Panc1 (cell line): Measurements from ENCODE around the gene KCTD4.

Experiments used
- POLR2AphosphoS5 ChIP-seq: IDR thresholded peaks from 2 replicates; pipeline ENCODE4 v1.6.1; 2012; ENCODE audit warnings: mild to moderate bottlenecking, low read depth, low read length, moderate library complexity
- SIN3A ChIP-seq: IDR thresholded peaks from 2 replicates; pipeline ENCODE4 v1.6.1; 2012; ENCODE audit warnings: low read depth, mild to moderate bottlenecking, low read length, moderate library complexity, borderline replicate concordance; ENCODE audit not compliant: insufficient read depth
- TCF7L2 ChIP-seq: IDR thresholded peaks from 2 replicates; pipeline ENCODE4 v1.6.1; 2011; ENCODE audit warnings: mild to moderate bottlenecking, low read depth, low read length, inconsistent platforms
- TF ChIP-seq, protein P1 (sequence below): fragments of 450-650 bp; IDR thresholded peaks from 2 replicates; pipeline ENCODE4 v1.5.1; 2017; ENCODE audit warnings: mild to moderate bottlenecking
- TF ChIP-seq, protein P2 (sequence below), 2 experiments: IDR thresholded peaks; 2 replicates each; pipeline ENCODE4 v1.6.1; 2011 to 2012; ENCODE audit warnings: low read depth in 2 of 2, control low read depth in 1 of 2, low read length in 1 of 2, mild to moderate bottlenecking in 1 of 2, moderate library complexity in 1 of 2; ENCODE audit not compliant: insufficient read depth in 1 of 2

DNA sequence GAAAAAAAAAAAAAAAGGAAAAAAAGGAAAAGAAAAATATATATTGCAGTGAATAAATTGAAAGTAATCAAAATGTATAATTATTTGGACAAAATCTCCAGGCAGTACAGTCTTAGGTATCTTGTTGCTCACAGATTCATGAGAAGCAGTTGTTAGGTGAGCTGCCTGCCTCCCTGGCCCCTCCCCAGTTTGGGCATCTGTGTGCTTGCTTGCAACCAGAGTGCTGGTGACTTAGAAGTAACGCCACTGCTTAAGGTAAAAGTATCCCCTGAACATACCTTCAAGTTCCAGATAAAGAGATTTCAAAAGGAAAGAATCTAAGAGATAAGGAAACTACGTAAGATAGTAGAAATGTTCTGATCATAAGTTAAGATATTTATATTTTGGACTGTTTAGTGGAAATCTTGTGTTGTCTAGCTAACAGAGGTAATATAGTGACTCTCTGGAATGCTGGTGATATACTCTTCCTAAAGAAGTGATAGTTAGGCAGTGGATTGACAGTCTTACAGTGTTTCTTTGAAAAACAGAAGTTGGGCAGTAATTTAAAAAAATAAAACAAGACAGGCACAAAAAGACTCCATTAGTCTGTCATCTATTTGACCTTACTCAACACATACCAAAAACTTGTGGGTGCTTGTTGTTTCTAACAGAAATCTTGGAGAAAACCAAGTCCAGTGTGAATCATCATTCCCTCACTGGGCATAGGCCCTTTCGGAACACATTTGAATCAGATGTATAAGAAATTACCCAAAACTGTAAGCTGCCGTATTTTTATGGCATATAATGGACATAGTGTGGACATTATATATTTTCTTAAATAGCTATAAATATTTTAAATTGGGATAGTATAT lies 38.3 kb upstream of the KCTD4 start:
- TF ChIP-seq, protein P1, sequence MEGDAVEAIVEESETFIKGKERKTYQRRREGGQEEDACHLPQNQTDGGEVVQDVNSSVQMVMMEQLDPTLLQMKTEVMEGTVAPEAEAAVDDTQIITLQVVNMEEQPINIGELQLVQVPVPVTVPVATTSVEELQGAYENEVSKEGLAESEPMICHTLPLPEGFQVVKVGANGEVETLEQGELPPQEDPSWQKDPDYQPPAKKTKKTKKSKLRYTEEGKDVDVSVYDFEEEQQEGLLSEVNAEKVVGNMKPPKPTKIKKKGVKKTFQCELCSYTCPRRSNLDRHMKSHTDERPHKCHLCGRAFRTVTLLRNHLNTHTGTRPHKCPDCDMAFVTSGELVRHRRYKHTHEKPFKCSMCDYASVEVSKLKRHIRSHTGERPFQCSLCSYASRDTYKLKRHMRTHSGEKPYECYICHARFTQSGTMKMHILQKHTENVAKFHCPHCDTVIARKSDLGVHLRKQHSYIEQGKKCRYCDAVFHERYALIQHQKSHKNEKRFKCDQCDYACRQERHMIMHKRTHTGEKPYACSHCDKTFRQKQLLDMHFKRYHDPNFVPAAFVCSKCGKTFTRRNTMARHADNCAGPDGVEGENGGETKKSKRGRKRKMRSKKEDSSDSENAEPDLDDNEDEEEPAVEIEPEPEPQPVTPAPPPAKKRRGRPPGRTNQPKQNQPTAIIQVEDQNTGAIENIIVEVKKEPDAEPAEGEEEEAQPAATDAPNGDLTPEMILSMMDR: no peak
- no peak for TF ChIP-seq TCF7L2
- TF ChIP-seq SIN3A: no peak
- TF ChIP-seq, protein P2, sequence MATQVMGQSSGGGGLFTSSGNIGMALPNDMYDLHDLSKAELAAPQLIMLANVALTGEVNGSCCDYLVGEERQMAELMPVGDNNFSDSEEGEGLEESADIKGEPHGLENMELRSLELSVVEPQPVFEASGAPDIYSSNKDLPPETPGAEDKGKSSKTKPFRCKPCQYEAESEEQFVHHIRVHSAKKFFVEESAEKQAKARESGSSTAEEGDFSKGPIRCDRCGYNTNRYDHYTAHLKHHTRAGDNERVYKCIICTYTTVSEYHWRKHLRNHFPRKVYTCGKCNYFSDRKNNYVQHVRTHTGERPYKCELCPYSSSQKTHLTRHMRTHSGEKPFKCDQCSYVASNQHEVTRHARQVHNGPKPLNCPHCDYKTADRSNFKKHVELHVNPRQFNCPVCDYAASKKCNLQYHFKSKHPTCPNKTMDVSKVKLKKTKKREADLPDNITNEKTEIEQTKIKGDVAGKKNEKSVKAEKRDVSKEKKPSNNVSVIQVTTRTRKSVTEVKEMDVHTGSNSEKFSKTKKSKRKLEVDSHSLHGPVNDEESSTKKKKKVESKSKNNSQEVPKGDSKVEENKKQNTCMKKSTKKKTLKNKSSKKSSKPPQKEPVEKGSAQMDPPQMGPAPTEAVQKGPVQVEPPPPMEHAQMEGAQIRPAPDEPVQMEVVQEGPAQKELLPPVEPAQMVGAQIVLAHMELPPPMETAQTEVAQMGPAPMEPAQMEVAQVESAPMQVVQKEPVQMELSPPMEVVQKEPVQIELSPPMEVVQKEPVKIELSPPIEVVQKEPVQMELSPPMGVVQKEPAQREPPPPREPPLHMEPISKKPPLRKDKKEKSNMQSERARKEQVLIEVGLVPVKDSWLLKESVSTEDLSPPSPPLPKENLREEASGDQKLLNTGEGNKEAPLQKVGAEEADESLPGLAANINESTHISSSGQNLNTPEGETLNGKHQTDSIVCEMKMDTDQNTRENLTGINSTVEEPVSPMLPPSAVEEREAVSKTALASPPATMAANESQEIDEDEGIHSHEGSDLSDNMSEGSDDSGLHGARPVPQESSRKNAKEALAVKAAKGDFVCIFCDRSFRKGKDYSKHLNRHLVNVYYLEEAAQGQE (IDR thresholded peaks at IDR 0.05; ENCODE audit: insufficient read depth in 1 of 2, low read depth in 2 of 2, low read length in 1 of 2): no peak
- no peak for TF ChIP-seq POLR2AphosphoS5
